MM.1S (cell line): ENCODE data around the gene CTNNA3.

Experiments
- DNase-seq: peaks from one replicate; pipeline ENCODE4 v3.0.0-alpha.2; 2015
- H2AFZ ChIP-seq: fragments of 300-600 bp; sonication (generic); 2 replicates; pipeline ENCODE4 v1.6.0; 2016; ENCODE audit warnings: antibody characterized with exemption, low read length
- H3F3A ChIP-seq: fragments of 300-600 bp; sonication (generic); 2 replicates; pipeline ENCODE4 v1.6.1; 2016; ENCODE audit warnings: mild to moderate bottlenecking, antibody characterized with exemption, low read length, moderate library complexity, mixed read lengths; ENCODE audit not compliant: insufficient read depth
- H3K27ac ChIP-seq: fragments of 300-600 bp; sonication (generic); 2 replicates; pipeline ENCODE4 v1.5.1; 2016; ENCODE audit warnings: mild to moderate bottlenecking, low read length
- H3K27me3 ChIP-seq: fragments of 300-600 bp; sonication (generic); replicated peaks from 2 replicates; pipeline ENCODE4 v1.6.0; 2016; ENCODE audit warnings: low read length; ENCODE audit not compliant: insufficient read depth
- H3K36me3 ChIP-seq: fragments of 300-600 bp; sonication (generic); replicated peaks from 2 replicates; pipeline ENCODE4 v1.6.1; 2016; ENCODE audit warnings: mild to moderate bottlenecking, low read length, mixed read lengths; ENCODE audit not compliant: insufficient read depth
- H3K4me1 ChIP-seq: fragments of 300-600 bp; sonication (generic); 2 replicates; pipeline ENCODE4 v1.6.1; 2016; ENCODE audit warnings: low read length, mixed read lengths
- H3K4me2 ChIP-seq: fragments of 300-600 bp; sonication (generic); 2 replicates; pipeline ENCODE4 v1.6.0; 2016; ENCODE audit warnings: low read depth, low read length
- H3K4me3 ChIP-seq: fragments of 300-600 bp; sonication (generic); 2 replicates; pipeline ENCODE4 v1.5.1; 2016; ENCODE audit warnings: low read length, mixed read lengths
- H3K79me2 ChIP-seq: fragments of 300-600 bp; sonication (generic); 2 replicates; pipeline ENCODE4 v1.6.1; 2016; ENCODE audit warnings: mixed run types, low read length, mixed read lengths
- H3K9ac ChIP-seq: fragments of 300-600 bp; sonication (generic); 2 replicates; pipeline ENCODE4 v1.6.1; 2016; ENCODE audit warnings: low read length, mixed read lengths
- H3K9me2 ChIP-seq: fragments of 300-600 bp; sonication (generic); replicated peaks from 2 replicates; pipeline ENCODE4 v1.6.1; 2016; ENCODE audit warnings: mild to moderate bottlenecking, low read length, mixed read lengths; ENCODE audit not compliant: insufficient read depth
- H3K9me3 ChIP-seq: fragments of 300-600 bp; sonication (generic); replicated peaks from 2 replicates; pipeline ENCODE4 v1.6.1; 2016; ENCODE audit warnings: mild to moderate bottlenecking, low read length, mixed read lengths; ENCODE audit not compliant: insufficient read depth
- H4K20me1 ChIP-seq: fragments of 300-600 bp; sonication (generic); 2 replicates; pipeline ENCODE4 v1.6.1; 2016; ENCODE audit warnings: mild to moderate bottlenecking, low read length, moderate library complexity, mixed read lengths; ENCODE audit not compliant: insufficient read depth
- CTCF ChIP-seq: fragments of 300-600 bp; sonication (generic); IDR thresholded peaks from 2 replicates; pipeline ENCODE4 v1.5.1; 2016; ENCODE audit warnings: antibody characterized with exemption, low read length, mixed read lengths
- EZH2 ChIP-seq: fragments of 300-600 bp; sonication (generic); optimal IDR thresholded peaks from 2 replicates; pipeline ENCODE3; 2017; ENCODE audit warnings: low read depth, mild to moderate bottlenecking, antibody characterized with exemption, low read length, mixed read lengths
- EZH2phosphoT487 ChIP-seq: fragments of 300-600 bp; sonication (generic); IDR thresholded peaks from 2 replicates; pipeline ENCODE4 v1.6.1; 2018; ENCODE audit warnings: antibody characterized with exemption, low read length

CTNNA3 gene

GRCh38 chr10:67648613-67649229 lies 47.3 kb downstream of the CTNNA3 start:
- DNase-seq = no peak
- no peak overlapping the region for H2AFZ ChIP-seq
- no peaks in the 10 kb centered on the region for H4K20me1 ChIP-seq
- no peak overlapping the region for H3K27ac ChIP-seq
- H3K4me1 ChIP-seq = no peaks in the 10 kb centered on the region
- H3F3A ChIP-seq = no peaks in the 10 kb centered on the region
- H3K9ac ChIP-seq = no peak overlapping the region
- TF ChIP-seq EZH2 (no peak), CTCF (no peak), EZH2phosphoT487 (no peak)
- no peak overlapping the region for H3K4me2 ChIP-seq
- no peaks in the 10 kb centered on the region for H3K79me2 ChIP-seq
- H3K27me3 ChIP-seq = no peaks in the 10 kb centered on the region
- no peak overlapping the region for H3K4me3 ChIP-seq
- H3K36me3 ChIP-seq = no peaks in the 10 kb centered on the region
- no peaks in the 10 kb centered on the region for H3K9me3 ChIP-seq
- no peaks in the 10 kb centered on the region for H3K9me2 ChIP-seq

- Histone ChIP-seq H4K20me1 (no peaks in the 10 kb centered on the region), H3K4me3 (no peak overlapping the region), H3K36me3 (no peaks in the 10 kb centered on the region), H3K9ac (no peak overlapping the region), H3K9me3 (no peaks in the 10 kb centered on the region), H3K27me3 (no peaks in the 10 kb centered on the region), H3K4me1 (no peaks in the 10 kb centered on the region), H3K79me2 (no peaks in the 10 kb centered on the region), H2AFZ (no peak overlapping the region), H3K27ac (no peak overlapping the region), H3F3A (no peaks in the 10 kb centered on the region), H3K9me2 (no peaks in the 10 kb centered on the region), H3K4me2 (no peak overlapping the region)
- TF ChIP-seq EZH2phosphoT487 = no peak
- no peak for TF ChIP-seq EZH2
- no peak for TF ChIP-seq CTCF
- no peak for DNase-seq
Measured at GRCh38 chr10:67630904-67631303, 65.1 kb downstream of the CTNNA3 start.

- H3F3A ChIP-seq = no peaks in the 10 kb centered on the region
- H3K9me2 ChIP-seq = no peaks in the 10 kb centered on the region
- no peak overlapping the region for H3K4me3 ChIP-seq
- TF ChIP-seq EZH2 (no peak), EZH2phosphoT487 (no peak), CTCF (no peak)
- H2AFZ ChIP-seq = no peak overlapping the region
- H3K27ac ChIP-seq = no peak overlapping the region
- H3K4me1 ChIP-seq = no peaks in the 10 kb centered on the region
- H3K9ac ChIP-seq = no peak overlapping the region
- no peak for DNase-seq
- H3K27me3 ChIP-seq = no peaks in the 10 kb centered on the region
- no peaks in the 10 kb centered on the region for H3K79me2 ChIP-seq
- no peaks in the 10 kb centered on the region for H3K9me3 ChIP-seq
- H4K20me1 ChIP-seq = no peaks in the 10 kb centered on the region
- no peaks in the 10 kb centered on the region for H3K36me3 ChIP-seq
- no peak overlapping the region for H3K4me2 ChIP-seq
Measured at GRCh38 chr10:67629461-67629971, 66.5 kb downstream of the CTNNA3 start.
